Measurements from ENCODE around the gene DHODH.

- TF ChIP-seq HOXA5 (CRISPR knock-in tag; IDR thresholded peaks at IDR 0.05) (no peak), NR2F2 (IDR thresholded peaks at IDR 0.05; ENCODE audit: borderline replicate concordance, low read depth) (no peak), POLR2AphosphoS5 (IDR thresholded peaks at IDR 0.05; ENCODE audit: low read depth, low read length) (no peak)
Observed at GRCh38 chr16:72021043-72021442, 12.5 kb downstream of the DHODH start.
